Activated gamma-delta T cell (primary cell): ENCODE measurements around the gene ULBP2.
"Not testable (repeated sequence)": the region's sequence is repeated elsewhere in the genome, so short reads cannot be mapped to it uniquely, and the experiment has no call there.

Source experiments
- DNase-seq: peaks from one replicate; lab custom pipeline; 2025; lab: John Stamatoyannopoulos, UW

The ULBP2 gene

GRCh38 chr6:149967591-149967990 is 25.8 kb downstream of the ULBP2 start:
- DNase-seq, result no peak

- not testable (repeated sequence) for DNase-seq
These were observed 26.2 kb downstream of the ULBP2 start for GRCh38 chr6:149967999-149968398.

- not testable (repeated sequence) for DNase-seq
These were observed 27.1 kb downstream of the ULBP2 start for GRCh38 chr6:149968909-149969308.

GRCh38 chr6:149969635-149970034 is 27.8 kb downstream of the ULBP2 start:
- DNase-seq, result no peak

- not testable (repeated sequence) for DNase-seq
These were observed 32.6 kb downstream of the ULBP2 start for GRCh38 chr6:149974394-149974793.

GRCh38 chr6:149974825-149975224 is 33.0 kb downstream of the ULBP2 start:
- no peak for DNase-seq

GRCh38 chr6:149975400-149975799 is 33.6 kb downstream of the ULBP2 start:
- DNase-seq, result no peak

GRCh38 chr6:149977221-149977620 is 35.4 kb downstream of the ULBP2 start:
- DNase-seq, result no peak

- no peak for DNase-seq
These were observed 36.8 kb downstream of the ULBP2 start for GRCh38 chr6:149978610-149979009.

- no peak for DNase-seq
These were observed 37.5 kb downstream of the ULBP2 start for GRCh38 chr6:149979293-149979692.

- no peak for DNase-seq
These were observed 41.3 kb downstream of the ULBP2 start for GRCh38 chr6:149983145-149983544.

GRCh38 chr6:149984773-149985172 is 43.0 kb downstream of the ULBP2 start:
- DNase-seq, result no peak

- no peak for DNase-seq
These were observed 43.7 kb downstream of the ULBP2 start for GRCh38 chr6:149985481-149985937.

- no peak for DNase-seq
These were observed 45.8 kb downstream of the ULBP2 start for GRCh38 chr6:149987602-149988107.

GRCh38 chr6:149988550-149989346 is 46.9 kb downstream of the ULBP2 start:
- no peak for DNase-seq

- DNase-seq, result peak; percentile 13
These were observed 48.4 kb downstream of the ULBP2 start for GRCh38 chr6:149990212-149990660.

- DNase-seq, result peak; percentile 12
These were observed 49.1 kb downstream of the ULBP2 start for GRCh38 chr6:149990661-149991471.

GRCh38 chr6:149991472-149991795 is 49.6 kb downstream of the ULBP2 start:
- DNase-seq, result not testable (repeated sequence)

- no peak for DNase-seq
These were observed 50.0 kb downstream of the ULBP2 start for GRCh38 chr6:149991838-149992237.

GRCh38 chr6:149995235-149995750 is 53.5 kb downstream of the ULBP2 start:
- DNase-seq, result no peak

- no peak for DNase-seq
These were observed 54.2 kb downstream of the ULBP2 start for GRCh38 chr6:149995971-149996370.
